ENCODE data around the gene MTHFR.
"Not testable (repeated sequence)": the region's sequence is repeated elsewhere in the genome, so short reads cannot be mapped to it uniquely, and the experiment has no call there.

Gene MTHFR

DNA sequence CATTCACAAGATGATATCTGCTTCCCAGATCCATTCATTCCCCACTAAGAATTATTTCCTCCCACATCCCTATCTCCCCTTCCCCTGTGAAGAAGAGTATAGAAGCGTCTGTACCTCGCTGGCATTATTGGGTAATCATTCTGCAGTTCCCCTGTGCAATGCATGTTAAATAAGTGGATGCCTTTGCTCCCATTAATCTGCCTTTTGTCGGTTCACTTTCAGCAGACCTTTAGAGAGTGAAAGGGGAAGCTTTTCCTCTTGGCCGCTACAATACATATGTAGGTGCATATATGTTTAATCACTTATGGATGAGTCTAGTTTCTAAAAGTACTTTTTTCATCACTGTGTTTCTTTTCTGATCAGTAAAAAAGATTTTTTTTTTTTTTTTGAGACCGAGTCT lies 7.3 kb upstream of the MTHFR start:
- no peak overlapping the region for H3K4me3 Mint-ChIP-seq
- no peaks in the 10 kb centered on the region for H3K27me3 Mint-ChIP-seq
- peaks cover 10% of the 10 kb centered on the region for H3K4me1 Mint-ChIP-seq (ENCODE audit: low read depth)
- no peak for DNase-seq
- no peaks in the 10 kb centered on the region for H3K9me3 Mint-ChIP-seq
- no peak overlapping the region for H3K27ac Mint-ChIP-seq
- peaks cover 80% of the 10 kb centered on the region for H3K36me3 Mint-ChIP-seq (ENCODE audit: low read depth)

DNA sequence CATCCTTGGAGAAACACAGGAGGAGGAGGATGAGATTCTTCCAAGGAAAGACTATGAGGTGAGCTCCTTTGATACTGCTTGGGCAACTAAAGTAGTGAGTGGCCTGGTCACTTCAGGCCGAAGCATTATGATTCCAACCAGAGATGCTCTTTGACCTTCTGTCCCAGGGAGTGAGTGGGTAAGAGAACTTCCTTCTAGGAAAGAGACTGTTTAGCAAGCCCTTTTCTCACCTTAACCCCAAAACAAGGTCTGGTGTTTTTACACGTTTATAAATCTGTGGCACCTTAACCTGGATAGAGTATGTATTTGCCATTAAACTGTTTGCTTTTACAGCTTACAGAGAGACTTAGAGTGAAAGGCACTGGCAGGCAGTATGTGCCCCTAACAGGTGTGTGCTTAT lies 1.4 kb upstream of the MTHFR start:
- Mint-ChIP-seq H3K4me1 (ENCODE audit: low read depth) (peaks cover 58% of the 10 kb centered on the region), H3K27ac (peak overlapping the region; percentile 98), H3K9me3 (no peaks in the 10 kb centered on the region), H3K4me3 (peak overlapping the region; percentile 96), H3K27me3 (no peaks in the 10 kb centered on the region), H3K36me3 (ENCODE audit: low read depth) (peaks cover 59% of the 10 kb centered on the region)
- no peak for DNase-seq

DNA sequence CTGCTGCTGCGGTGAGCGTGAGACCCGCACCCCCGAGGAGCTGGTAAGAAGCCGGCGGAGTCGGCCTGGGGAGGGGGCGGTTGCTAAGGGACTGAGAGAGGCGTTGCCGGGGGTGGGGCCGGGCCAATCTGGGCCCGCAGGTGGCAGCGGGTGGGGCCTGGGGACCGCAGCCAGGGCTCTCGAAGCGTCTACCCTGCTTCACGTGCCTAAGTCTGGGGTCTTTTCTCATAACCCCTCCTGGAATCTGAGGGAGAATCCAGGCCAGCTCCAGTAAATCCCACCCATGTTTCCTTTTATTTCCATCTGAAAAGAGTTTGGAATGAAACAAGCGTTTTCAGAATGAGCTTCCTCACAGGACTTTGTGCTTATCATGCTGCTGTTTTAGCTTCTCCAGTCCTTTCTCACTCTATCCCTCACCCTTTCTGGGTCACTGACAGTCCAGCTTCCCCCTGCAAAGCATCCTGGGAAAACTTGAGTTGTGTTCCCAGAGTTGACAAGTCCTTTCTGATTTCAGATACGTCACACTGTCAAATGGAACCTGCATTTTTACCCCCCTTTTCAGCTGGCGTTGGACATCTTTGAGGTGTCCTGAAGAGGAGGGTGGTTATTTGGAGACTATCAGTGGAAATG lies 658 bp upstream of the MTHFR start:
- H3K27me3 Mint-ChIP-seq: no peaks in the 10 kb centered on the region

DNA sequence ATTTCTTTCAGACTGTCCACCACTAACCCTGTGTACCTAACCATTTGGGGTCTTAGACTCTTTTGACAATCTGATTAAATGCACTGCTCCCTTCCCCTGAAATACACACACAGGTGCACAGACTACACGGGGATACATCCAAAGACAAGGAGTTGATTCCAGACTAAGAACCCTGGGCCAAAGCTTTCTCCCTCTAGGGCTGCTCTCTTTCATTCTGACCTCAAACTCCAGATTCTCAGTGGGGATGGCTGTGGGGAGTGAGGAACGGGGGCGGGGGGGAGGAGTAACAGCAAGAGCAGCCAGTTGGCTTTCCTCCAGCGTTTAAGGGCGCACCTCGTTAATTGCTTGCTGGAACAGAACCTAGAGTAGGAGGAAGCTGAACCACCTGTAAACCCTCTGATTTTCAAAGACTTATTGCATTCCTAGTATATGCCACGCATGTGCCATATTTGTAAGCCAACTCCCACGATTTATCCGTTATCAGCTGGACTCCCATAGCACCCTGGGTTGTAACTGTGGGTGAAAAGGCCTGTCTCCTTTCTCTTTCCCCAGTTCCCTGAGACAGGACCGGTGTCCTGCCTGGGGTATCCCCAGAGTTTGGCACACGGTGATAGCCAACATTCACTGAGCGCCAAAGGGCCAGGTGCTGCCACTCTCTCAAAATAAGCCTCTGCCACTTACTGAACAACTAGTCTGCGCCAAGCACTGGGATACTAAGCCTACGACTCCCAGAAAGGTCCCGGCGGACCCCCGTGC lies 920 bp downstream of the MTHFR start:
- DNase-seq: no peak
- peak overlapping the region; percentile 98 for H3K27ac Mint-ChIP-seq
- H3K4me3 Mint-ChIP-seq: peak overlapping the region; percentile 96

More for the DNA sequence above, 658 bp upstream of the MTHFR start:
- Mint-ChIP-seq H3K9me3 (no peaks in the 10 kb centered on the region), H3K36me3 (ENCODE audit: low read depth) (peaks cover 58% of the 10 kb centered on the region), H3K27ac (peak overlapping the region; percentile 98), H3K4me3 (peak overlapping the region; percentile 96), H3K4me1 (ENCODE audit: low read depth) (peaks cover 63% of the 10 kb centered on the region)
- no peak for DNase-seq

DNA sequence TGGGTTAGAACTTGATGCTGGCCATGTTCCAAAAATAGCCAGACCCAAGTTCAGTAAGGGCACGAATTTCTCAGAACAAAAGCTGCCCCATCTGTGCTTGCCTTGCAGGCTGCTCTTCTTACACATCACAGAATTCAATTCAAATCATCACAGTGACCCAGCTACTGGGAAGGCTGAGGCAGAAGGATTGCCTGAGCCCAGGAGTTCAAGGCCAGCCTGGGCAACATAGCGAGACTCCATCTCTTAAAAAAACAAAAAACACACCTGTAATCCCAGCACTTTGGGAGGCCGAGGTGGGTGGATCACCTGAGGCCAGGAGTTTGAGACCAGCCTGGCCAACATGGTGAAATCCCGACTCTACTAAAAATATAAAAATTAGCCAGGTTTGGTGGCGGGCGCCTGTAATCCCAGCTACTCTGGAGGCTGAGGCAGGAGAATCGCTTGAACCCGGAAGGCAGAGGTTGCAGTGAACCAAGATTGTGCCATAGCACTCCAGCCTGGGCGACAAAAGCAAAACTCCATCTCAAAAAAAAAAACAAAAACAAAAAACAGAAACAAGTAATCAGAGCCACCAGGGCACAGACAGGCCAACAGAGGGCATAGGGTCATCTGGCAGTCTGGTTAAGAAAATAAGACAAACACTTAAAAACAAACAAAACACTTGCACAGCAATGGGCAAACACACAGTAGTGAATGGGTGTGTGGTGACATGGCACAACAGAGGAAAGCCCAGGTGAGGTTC lies 1.7 kb downstream of the MTHFR start:
- H3K9me3 Mint-ChIP-seq, DNase-seq, H3K27me3 Mint-ChIP-seq: not testable (repeated sequence)
- H3K36me3 Mint-ChIP-seq (ENCODE audit: low read depth): peaks cover 60% of the 10 kb centered on the region
- peak overlapping the region; percentile 98 for H3K27ac Mint-ChIP-seq
- peaks cover 60% of the 10 kb centered on the region for H3K4me1 Mint-ChIP-seq (ENCODE audit: low read depth)
- peak overlapping the region; percentile 96 for H3K4me3 Mint-ChIP-seq

More for the DNA sequence above, 920 bp downstream of the MTHFR start:
- no peaks in the 10 kb centered on the region for H3K9me3 Mint-ChIP-seq
- H3K27me3 Mint-ChIP-seq: no peaks in the 10 kb centered on the region
- peaks cover 63% of the 10 kb centered on the region for H3K4me1 Mint-ChIP-seq (ENCODE audit: low read depth)
- peaks cover 62% of the 10 kb centered on the region for H3K36me3 Mint-ChIP-seq (ENCODE audit: low read depth)

DNA sequence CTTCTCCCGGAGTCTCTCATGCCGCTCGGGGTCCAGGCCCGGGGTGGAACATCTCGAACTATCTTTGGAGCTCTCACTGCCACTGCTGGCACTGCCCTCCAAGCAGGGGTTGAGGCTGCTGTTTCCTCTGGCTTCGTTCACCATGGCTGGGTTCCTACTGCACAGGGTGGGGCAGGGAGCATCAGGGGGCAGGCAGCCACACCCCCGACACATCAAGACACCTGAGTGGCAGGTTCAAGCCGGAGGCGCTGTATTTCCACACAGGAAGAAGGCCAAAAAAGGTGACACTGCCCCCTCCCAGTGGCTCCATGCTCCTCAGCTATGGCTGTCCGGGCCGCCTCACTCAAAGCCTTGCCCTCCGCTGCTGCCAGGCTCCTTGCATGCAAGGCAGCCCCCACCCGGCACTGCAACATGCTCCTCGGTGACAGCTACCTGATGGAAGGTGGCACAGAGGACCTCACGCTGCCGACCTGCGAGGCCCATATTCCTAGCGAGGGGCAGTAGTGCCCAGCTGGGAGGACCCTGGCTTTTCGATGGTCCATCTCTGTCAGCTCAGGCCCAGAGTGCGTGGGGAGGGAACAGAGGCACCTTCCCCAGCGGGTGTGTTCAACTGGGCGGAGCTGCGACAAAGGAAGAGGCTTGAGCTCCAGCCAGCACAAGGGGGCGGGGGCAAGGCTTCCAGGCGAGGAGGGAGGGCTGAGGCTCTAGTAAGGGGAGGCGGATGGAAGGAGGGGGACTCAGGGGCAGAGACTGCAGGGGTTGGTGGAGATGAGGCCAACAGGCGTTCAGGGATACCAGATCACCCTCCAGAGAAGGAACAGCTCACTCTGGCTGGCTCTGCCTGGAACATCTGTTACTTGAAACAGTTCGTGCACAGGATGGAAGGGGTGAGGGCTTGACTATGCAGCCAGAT lies 2.5 kb downstream of the MTHFR start:
- no peaks in the 10 kb centered on the region for H3K9me3 Mint-ChIP-seq
- H3K27ac Mint-ChIP-seq: peak overlapping the region; percentile 90
- no peaks in the 10 kb centered on the region for H3K27me3 Mint-ChIP-seq
- H3K36me3 Mint-ChIP-seq (ENCODE audit: low read depth): peaks cover 59% of the 10 kb centered on the region
- peak; percentile 77 for DNase-seq
- H3K4me3 Mint-ChIP-seq: peak overlapping the region; percentile 96
- peaks cover 55% of the 10 kb centered on the region for H3K4me1 Mint-ChIP-seq (ENCODE audit: low read depth)

DNA sequence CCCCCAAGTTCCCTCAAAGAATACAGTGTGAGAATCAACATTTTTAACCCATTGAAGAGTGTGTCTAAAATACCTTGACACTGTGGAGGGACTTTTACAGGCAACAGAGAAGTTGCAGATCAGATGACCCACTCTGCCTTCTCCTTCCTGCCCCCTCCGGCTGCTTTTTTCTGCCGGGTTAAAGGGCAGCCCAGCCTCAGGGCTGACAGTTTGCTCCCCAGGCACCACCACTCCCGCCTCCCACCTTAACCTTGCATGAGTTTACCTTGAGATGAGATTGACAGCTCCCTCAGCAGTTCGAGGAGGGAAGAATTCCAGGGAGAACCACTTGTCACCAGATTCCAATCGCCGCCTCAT lies 3.2 kb downstream of the MTHFR start:
- DNase-seq: no peak
- Mint-ChIP-seq H3K36me3 (ENCODE audit: low read depth) (peaks cover 59% of the 10 kb centered on the region), H3K4me1 (ENCODE audit: low read depth) (peaks cover 50% of the 10 kb centered on the region), H3K27me3 (no peaks in the 10 kb centered on the region), H3K4me3 (peak overlapping the region; percentile 96), H3K27ac (peak overlapping the region; percentile 90), H3K9me3 (no peaks in the 10 kb centered on the region)

DNA sequence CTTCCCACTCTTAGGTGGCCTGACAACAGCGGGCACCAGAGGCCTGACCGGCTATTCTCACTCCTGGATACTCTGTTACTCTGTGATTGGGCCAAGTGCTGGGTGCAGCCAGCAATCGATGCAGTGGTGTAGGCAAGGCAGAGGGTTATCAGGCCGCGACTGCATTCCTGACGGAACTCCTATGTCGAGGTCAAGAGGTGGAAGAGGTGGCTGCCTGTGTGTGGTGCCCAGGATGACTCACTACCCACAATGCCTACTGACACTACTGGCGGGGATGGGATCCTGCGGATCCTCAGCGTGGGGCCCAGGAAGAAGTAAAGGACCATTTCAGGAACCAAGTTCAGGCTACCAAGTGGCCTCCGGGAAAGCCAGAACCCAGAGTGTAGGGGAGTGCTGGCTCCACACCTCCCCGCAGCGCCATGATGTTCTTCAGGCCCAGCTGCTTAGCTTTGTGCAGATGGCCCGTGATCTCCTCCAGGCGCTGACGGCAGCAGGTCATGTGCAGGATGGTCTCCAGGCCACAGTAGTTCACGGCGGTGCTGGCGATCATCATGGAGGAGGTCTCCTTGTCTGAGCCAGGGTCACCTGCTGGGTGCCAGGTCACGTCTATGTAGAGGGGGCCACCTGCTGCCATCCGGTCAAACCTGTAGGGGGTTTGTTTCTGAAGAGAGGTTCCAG lies 4.9 kb downstream of the MTHFR start:
- Mint-ChIP-seq H3K36me3 (ENCODE audit: low read depth) (peaks cover 59% of the 10 kb centered on the region), H3K27ac (no peak overlapping the region), H3K4me3 (no peak overlapping the region), H3K4me1 (ENCODE audit: low read depth) (peaks cover 35% of the 10 kb centered on the region), H3K27me3 (no peaks in the 10 kb centered on the region), H3K9me3 (no peaks in the 10 kb centered on the region)
- no peak for DNase-seq

DNA sequence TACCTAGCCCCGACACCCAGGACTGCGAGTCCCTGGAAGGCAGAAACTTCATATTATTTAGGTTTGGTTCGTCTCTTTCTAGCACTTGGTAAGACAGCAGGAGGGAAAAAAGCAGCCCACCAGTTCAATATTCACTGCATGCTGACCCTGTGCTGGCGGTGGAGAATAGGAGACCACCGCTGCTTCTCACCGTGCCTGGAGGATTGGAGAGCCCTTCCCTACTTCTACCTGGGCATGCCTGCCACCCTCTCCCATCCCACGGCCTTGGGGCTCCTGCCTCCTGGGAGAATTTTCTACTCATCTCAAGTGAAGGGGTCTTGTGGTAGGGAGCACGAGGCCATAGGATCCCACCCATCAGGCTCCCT lies 5.4 kb downstream of the MTHFR start:
- H3K4me1 Mint-ChIP-seq (ENCODE audit: low read depth): peaks cover 35% of the 10 kb centered on the region
- peaks cover 64% of the 10 kb centered on the region for H3K36me3 Mint-ChIP-seq (ENCODE audit: low read depth)
- no peak overlapping the region for H3K27ac Mint-ChIP-seq
- no peaks in the 10 kb centered on the region for H3K9me3 Mint-ChIP-seq
- H3K27me3 Mint-ChIP-seq: no peaks in the 10 kb centered on the region
- H3K4me3 Mint-ChIP-seq: no peak overlapping the region
- no peak for DNase-seq

DNA sequence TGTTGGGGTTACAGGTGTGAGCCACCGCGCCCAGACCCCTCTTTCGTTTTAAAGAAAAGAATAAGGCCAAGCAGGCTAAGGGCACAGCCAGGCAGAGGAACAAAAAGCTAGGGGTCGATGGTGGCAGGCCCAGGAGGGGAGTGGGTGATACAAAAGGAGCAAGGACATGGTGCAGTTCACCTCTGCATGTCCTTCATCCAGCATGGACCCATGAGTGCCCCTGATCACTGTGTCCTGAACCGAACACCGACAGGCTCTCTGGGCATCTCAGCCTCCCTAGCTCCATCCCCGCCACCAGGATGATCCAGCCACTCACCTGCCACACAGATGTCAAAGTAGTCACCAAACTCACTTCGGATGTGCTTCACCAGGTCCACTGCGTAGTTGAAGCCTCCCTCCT lies 5.9 kb downstream of the MTHFR start:
- H3K27me3 Mint-ChIP-seq: no peaks in the 10 kb centered on the region
- H3K4me3 Mint-ChIP-seq: no peak overlapping the region
- peaks cover 30% of the 10 kb centered on the region for H3K4me1 Mint-ChIP-seq (ENCODE audit: low read depth)
- H3K36me3 Mint-ChIP-seq (ENCODE audit: low read depth): peaks cover 67% of the 10 kb centered on the region
- H3K9me3 Mint-ChIP-seq: no peaks in the 10 kb centered on the region
- H3K27ac Mint-ChIP-seq: no peak overlapping the region
- no peak for DNase-seq

DNA sequence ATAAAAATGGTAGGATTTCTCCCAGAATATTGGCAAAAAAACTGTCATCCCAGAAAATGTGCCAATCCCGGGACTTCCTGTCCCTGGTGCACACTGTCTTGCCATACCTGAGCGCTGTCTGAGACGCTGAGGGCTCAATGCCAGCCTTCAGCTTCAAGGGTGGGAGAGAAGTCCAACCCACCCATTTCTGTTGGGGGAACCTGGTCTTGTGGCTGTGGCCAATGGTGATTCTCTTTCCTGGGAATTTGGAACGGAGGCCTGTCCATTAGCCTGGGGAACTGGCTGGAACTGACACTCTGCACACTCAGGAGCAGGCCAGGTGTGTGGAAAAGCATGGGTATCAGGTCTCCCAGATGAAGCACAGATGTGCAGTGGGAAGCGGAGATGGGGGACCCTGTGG lies 6.7 kb downstream of the MTHFR start:
- no peak for DNase-seq
- Mint-ChIP-seq H3K9me3 (no peaks in the 10 kb centered on the region), H3K36me3 (ENCODE audit: low read depth) (peaks cover 75% of the 10 kb centered on the region), H3K27me3 (no peaks in the 10 kb centered on the region), H3K4me1 (ENCODE audit: low read depth) (peaks cover 23% of the 10 kb centered on the region), H3K27ac (no peak overlapping the region), H3K4me3 (no peak overlapping the region)

DNA sequence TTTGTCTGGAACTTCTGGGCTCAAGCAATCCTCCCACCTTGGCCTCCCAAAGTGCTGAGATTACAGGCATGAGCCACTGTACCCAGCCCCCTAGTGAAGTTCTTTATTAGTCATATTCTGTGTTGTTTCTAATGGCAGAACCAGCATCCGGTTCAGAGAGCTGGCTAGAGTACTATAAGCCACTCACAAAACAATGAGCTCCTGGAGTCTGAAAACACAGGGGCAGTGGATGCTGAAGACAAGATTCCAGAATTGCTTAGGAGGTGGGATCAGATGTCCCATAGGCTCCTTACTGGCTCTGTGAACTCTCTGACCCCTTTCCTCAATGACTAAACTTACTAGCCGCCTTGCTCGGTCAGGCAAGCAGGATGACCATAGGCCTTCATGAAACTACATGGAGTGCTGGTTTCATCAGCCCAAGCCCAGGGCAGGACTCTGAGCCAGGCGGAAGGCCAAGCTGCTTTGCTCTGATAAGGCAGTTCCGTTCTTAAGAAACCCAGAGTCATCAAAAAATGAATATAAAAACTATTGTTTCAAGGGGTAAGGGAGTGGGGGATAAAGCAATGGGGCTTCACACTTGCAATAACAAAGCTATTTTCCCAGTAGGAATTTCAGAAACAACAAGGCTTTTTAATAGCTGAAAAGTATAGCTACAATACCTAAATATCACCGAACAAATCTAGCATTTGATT lies 8.1 kb downstream of the MTHFR start:
- Mint-ChIP-seq H3K27me3 (no peaks in the 10 kb centered on the region), H3K27ac (no peak overlapping the region), H3K4me1 (ENCODE audit: low read depth) (peaks cover 10% of the 10 kb centered on the region), H3K36me3 (ENCODE audit: low read depth) (peaks cover 80% of the 10 kb centered on the region), H3K9me3 (no peaks in the 10 kb centered on the region), H3K4me3 (no peak overlapping the region)
- no peak for DNase-seq

DNA sequence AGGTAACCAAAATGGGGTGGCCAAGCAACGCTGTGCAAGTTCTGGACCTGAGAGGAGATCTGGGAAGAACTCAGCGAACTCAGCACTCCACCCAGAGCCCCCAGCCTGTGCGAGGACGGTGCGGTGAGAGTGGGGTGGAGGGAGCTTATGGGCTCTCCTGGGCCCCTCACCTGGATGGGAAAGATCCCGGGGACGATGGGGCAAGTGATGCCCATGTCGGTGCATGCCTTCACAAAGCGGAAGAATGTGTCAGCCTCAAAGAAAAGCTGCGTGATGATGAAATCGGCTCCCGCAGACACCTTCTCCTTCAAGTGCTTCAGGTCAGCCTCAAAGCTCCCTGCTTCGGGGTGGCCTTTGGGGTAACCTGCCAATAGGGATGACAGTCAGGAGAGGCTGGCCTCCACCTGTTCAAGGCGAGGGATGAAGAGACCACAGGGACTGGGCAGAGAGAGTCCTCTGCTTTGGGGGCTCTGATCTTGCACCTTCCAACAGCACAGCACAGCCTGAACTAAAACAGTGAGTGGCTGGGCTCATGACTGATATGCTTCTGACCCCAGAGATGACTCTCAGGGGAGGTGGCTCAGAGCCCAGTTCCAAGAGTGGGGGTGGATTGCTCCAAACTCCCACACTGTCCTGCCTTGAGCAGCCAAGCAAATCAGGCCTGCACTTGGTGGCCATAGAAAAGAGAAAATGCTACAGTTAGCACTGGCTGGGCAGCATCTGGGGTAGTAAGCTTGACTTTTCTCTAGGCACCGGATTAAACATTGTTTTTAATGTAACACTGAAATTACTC lies 9.5 kb downstream of the MTHFR start:
- H3K27ac Mint-ChIP-seq: peak overlapping the region; percentile 38
- H3K27me3 Mint-ChIP-seq: no peaks in the 10 kb centered on the region
- DNase-seq: no peak
- H3K4me3 Mint-ChIP-seq: no peak overlapping the region
- H3K4me1 Mint-ChIP-seq (ENCODE audit: low read depth): no peaks in the 10 kb centered on the region
- peaks cover 80% of the 10 kb centered on the region for H3K36me3 Mint-ChIP-seq (ENCODE audit: low read depth)
- H3K9me3 Mint-ChIP-seq: no peaks in the 10 kb centered on the region

All from activated T-cell treated with anti-CD3 and anti-CD28 coated beads, Interleukin-2, amount 50 U/mL, for 24 hours (primary cell).